CD1c-positive myeloid dendritic cell (primary cell): ENCODE measurements around the gene UBB.
A peak's percentile ranks its signal among the peaks of the same experiment; 100 is the strongest.

Experiments used
- DNase-seq: peaks from one replicate; pipeline ENCODE4 v3.0.0-alpha.2; 2016; ENCODE audit errors: extremely low spot score

UBB gene

DNA sequence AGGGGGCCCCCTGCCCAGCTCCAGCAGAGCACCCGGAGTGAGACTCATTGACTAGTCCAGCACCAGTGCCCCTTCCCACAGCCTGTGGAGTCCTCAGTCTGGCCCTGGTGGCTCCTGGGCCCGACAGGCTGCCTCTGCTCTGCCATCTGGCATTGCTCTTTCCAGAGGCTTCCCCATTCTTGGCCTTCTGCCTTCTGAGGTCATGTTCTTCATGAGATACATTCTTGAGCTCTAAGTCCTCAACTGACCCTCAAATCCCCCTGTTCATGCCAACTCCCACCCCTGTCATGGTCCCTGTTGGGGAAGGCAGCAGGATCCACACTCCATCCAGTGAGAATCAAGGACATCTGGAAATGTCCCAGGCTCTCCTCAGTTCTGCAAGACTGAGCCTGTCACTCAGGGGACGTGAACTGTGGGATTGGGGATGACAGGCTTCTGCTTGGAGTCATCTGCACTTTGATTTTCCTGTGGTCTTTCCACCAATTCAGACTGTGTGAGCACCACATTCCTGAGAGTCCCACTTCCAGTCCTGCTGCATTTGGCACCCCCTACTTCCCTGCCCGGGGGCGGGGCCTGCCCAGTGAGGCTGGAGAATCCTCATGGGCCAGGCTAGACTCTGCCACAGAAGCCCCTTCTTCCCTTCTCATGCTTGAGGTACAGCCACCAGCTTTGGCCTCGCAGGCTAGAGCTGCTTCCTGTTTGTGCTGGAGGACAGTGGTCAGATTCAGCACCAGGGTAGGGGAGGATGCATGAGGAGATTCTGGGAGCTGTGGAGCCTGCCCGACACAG, 37.2 kb downstream of the UBB start:
- no peak for DNase-seq

DNA sequence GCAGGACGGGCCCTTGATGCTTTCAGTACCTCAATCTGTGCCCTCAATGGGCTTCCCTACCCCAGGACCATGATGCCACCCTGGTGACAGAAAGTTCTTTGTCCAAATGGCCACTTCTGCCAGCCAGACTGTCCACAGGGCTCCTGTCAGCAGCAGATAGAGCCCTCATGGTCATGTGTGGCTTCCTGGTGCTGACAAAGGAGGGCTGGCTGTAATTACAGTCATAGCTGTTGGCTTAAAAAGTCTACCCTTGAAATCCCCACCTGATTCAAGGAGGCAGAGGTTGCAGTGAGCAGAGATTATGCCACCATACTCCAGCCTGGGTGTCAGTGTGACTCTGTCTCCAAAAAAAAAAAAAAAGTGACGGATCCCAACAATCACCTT, 37.8 kb downstream of the UBB start:
- peak; percentile 45 for DNase-seq

DNA sequence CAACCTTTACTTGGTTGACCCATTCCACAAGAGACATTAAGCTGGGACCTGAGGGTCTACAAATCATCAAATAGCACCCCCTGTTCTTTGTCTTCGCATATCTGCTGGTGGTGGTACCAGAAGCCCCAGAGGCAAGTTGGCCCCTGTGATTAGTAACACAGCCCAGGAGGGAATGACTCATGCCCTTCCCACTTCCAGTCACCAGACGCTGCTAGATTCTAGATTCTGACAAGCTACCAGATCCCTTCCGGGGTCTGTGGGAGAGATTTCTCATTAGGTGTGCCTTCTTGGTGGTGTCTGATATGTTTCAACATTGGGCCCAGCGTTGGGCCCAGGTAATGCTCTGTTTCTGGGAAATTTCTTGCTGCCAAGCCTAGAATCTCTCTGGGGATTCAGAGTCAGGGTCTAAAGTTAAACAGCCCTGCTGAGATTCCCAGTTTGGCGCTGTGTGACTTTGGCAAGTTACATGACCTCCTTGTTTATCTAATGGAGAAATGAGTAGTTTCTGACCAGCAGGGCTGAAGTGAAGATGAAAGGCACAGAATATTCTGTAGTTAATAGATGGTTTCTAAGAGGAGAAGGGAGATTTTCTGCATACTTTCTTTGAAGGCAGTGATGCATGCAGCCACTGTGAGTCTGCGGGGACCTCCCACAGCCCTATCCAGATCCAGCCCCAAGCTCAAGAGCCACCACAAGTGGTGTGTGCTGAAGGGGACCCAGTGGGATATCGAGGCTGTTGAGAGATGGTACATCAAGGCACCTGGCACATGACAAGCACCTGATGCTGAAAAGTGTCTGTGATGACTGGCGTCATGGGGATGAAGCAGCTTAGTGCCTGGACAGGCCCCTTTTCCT, 38.4 kb downstream of the UBB start:
- peak; percentile 80 for DNase-seq

DNA sequence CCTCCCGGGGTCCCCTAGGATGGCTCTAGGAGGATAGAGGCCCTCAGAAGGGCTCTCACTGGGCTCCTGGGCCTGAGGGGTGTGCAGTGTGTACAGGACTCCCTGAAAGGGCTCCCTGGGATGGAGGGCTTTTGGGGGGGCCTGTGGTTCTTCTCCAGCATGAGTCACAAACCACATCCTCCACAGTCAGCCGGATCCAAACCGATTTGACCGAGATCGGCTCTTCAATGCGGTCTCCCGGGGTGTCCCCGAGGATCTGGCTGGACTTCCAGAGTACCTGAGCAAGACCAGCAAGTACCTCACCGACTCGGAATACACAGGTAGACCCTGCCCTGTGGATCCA, 39.0 kb downstream of the UBB start:
- DNase-seq = peak; percentile 14

DNA sequence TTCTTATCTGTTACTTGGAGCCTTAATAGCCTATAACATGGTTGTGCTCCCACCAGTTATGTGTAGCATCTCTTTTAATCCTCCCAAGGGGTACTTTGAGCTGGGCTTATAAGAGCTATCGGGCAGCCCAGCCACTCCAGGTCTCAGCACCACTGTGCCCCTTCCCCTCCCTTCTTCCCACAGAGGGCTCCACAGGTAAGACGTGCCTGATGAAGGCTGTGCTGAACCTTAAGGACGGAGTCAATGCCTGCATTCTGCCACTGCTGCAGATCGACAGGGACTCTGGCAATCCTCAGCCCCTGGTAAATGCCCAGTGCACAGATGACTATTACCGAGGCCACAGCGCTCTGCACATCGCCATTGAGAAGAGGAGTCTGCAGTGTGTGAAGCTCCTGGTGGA, 41.5 kb downstream of the UBB start:
- DNase-seq = no peak

DNA sequence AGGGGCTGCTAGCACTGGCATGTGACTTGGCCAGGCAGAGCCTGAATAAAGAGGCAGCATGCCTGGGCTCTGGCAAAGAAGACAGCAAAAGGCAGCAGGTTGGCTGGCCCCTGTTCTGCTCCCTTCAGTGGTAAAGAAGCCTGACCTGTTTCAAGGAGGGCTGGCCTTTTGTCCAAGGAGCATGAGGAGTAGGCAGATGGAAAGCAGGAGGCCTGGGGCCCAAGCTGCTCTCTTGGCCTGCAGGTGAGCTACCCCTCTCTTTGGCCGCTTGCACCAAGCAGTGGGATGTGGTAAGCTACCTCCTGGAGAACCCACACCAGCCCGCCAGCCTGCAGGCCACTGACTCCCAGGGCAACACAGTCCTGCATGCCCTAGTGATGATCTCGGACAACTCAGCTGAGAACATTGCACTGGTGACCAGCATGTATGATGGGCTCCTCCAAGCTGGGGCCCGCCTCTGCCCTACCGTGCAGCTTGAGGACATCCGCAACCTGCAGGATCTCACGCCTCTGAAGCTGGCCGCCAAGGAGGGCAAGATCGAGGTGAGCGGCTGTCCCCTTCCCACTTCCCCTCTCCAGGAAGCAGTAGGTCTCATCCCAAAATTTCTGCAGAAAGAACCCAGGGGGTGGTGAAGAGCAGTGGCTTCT, 42.5 kb downstream of the UBB start:
- DNase-seq = no peak

DNA sequence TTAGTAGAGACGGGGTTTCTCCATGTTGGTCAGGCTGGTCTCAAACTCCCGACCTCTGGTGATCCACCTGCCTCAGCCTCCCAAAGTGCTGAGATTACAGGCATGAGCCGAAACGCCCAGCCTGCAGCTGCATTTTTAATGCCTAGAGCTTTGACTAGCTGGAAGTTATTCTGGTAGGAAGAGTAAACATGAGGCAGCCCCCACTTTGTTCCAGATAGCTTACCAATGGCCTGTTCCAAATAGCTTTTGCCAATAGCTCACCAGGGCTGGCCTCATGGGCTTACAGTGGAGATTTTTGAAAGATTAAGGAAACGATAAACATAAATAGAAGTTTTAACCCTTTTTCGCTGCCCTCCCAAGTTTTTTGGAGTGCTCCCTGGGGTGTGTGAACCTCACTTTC, 44.3 kb downstream of the UBB start:
- no peak for DNase-seq

DNA sequence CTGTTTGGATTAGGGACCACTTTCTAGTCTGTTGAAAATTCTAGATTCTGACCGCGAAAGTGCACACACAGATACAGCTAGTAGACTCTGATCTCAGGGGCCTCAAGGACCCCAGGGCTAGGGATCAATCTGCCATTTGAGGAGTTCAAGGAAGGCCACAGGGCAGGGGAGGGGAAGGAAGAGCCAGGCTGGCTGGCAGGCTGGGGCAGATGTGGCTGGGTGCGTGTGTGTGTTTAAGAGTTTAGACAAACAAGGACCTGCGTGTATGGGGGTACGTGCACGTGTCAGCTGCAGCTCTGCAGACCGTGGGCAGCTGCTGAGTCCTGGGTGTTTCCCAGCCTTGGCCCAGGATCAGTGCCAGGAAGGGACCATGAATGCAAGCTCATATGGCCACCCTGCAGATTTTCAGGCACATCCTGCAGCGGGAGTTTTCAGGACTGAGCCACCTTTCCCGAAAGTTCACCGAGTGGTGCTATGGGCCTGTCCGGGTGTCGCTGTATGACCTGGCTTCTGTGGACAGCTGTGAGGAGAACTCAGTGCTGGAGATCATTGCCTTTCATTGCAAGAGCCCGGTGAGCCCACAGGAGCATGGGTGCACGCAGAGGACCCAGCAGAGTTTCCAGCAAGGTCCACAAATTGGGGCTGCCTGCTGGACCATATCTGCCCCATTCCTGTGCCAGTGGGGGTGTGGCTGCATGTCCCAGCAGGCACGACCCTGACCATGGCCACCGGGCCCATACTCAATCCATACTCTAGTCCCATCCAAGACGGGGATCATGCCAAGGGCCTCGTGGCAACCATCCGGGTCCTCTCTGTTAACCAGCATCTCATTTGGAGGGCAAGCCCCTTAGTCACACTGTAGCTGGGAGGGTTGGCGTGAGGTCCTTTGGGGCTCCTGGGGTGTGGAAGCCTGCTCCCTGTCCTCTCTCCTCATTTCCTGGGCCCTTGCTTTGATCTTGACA, 45.1 kb downstream of the UBB start:
- DNase-seq = no peak

DNA sequence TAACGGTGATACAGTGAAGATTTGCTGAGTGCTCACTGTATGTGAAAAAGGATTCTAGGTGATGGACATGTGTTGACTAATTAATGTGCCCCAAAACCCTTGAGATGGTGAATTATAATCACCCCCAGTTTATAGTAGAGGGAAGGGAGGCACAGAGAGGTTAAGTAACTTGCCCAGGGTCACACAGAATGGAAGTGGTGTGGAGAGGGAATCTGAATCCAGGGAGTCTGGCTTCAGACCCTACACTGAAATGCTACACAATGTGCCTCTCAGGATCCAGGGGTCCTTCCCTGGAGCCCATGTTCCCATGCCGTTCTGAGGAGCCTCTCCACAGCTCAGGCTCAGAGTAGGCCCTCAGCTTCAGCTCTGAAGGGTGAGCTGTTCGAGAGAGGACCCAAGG, 46.1 kb downstream of the UBB start:
- no peak for DNase-seq

DNA sequence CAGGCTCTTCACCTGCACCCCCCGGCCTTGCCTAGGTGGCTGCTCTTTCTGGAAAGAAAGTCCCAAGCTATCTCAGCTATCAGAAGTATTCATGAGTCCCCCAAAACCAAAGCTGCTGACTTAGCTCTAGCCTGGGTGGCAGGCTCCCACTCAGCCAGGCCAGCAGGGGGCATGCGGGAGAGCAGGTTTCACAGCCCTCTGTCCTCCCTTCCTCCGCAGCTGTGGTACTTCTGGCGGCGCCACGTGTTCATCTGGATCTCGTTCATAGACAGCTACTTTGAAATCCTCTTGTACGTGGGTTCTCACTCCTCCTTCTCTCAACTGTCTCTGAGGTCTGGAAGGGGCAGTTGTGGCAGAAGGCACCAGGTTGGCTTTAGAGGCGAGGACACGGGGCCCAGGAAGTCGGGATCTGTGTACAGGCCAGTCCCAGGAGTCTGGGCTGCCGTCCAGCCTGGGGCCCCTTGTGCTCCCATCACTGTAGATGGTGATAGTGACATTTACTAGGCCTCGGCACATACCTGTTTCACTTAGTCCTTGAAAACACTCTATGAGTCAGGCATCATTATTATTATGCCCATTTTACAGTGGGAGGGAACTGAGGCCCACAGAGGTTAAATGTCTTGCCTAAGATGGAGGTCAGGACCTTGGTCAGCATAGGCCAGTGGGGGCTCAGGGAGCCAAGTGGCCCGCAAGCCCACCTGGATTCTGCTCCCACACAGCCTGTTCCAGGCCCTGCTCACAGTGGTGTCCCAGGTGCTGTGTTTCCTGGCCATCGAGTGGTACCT, 47.4 kb downstream of the UBB start:
- DNase-seq = no peak

DNA sequence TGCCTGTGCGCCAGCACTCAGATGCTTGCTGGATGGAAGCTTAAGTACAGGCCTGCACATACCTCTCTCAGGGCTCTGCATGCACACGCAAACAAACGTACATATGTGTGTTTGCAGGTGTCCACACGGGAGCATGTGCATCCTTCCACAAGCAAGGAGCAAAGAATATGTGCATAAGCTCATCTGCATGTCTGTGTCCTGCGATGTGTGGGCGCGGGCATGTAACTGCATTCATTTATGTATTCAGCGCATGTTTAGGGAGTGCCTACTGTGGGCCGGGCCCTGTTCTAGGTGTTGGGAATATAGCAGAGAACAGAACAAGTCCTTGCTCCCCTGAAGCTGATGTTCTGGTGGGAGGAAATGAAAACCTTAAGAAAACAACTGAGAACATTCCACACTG, 48.2 kb downstream of the UBB start:
- DNase-seq = no peak

DNA sequence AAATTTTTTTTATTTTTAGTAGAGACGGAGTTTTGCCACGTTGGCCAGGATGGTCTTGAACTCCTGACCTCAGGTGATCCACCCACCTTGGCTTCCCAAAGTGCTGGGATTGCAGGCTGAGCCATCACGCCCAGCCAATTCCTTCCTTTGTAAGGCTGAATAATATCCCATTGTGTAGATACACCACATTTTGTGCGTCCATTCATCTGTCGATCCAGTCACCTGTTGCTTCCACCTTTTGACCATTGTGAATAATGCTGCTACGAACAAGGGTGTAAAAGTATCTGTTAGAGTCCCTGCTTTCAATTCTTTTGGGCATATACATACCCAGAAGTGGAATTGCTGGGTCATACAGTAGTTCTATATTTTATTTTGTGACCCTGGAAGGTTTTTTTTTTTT, 49.8 kb downstream of the UBB start:
- no peak for DNase-seq

DNA sequence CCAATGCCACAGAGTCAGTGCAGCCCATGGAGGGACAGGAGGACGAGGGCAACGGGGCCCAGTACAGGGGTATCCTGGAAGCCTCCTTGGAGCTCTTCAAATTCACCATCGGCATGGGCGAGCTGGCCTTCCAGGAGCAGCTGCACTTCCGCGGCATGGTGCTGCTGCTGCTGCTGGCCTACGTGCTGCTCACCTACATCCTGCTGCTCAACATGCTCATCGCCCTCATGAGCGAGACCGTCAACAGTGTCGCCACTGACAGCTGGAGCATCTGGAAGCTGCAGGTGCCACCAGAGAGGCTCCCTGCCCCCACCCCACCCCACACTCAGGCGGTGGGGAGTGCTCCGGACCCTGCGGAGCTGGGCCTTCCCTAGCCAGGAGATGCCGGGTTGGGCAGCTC, 51.1 kb downstream of the UBB start:
- DNase-seq = no peak
